NOMO-1 treated with DMSO at 0.1 percent for 48 hours (cell line): ENCODE measurements around the gene PXMP4.
A peak's percentile ranks its signal among the peaks of the same experiment; 100 is the strongest.
"Not testable (repeated sequence)": the region's sequence is repeated elsewhere in the genome, so short reads cannot be mapped to it uniquely, and the experiment has no call there.

ENCODE experiments used
- DNase-seq: peaks from one replicate; lab custom pipeline; 2025; ENCODE audit not compliant: unreplicated experiment; lab: John Stamatoyannopoulos, UW

PXMP4 gene

DNA sequence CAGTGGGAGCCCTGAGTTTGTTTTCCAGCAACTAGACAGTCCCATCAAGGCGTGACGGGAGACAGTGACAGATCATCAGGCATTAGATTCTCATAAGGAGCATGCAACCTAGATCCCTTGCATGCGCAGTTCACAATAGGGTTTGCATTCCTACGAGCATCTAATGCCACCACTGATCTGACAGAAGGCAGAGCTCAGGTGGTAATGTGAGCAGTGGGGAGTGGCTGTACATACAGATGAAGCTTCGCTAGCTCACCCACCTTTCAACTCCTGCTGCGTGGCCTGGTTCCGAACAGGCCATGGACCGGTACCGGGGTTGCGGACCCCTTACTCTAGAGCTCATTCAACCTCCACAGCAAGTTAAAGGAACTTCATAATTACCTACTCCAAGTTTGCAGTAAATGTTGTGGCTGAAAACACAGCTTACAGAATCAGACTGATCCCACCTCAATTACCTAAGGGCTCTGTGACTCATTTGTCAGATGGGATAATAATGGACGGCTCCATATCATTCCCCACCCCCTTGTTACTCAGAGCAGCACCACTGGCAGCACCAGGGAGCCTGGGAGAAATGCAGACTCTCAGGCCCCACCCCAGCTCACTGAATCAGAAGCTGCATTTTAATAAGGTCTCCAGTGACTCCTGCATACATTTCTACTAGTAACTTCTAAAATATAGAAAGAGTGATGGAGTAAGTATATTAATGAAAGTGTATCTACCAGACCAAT is 15.7 kb downstream of the PXMP4 start:
- DNase-seq, result no peak

DNA sequence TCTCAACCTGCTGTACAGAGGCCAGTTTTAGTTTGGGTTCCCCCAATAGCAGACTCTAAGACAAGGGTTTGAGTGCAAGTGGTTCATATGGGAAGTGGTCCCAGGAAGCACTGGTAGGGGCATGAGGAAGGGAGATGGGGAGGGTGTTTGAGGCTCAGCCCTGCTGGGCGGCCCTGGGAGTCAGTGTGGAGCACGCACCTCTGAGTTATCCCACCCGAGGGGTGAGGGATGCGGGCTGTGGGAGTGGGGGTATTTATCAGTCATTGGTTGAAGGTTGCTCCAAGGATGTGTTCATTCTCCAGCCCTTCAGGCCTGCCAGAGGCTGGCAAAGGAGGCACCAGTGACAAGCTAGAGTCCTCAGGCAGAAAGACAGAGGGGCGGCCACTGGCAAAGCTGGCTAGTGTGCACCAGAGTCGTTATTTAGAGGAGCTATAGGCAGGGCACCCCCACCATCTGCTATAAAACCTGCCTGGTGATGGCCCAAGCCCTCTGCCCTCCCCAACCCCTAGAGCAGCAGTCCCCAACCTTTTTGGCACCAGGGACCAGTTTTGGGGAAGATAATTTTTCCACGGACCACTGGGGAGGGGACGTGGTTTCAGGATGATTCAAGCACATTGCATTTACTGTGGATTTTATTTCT is 16.5 kb downstream of the PXMP4 start:
- DNase-seq, result no peak

- no peak for DNase-seq
Observed at GRCh38 chr20:33702861-33703260, 17.2 kb downstream of the PXMP4 start.

DNA sequence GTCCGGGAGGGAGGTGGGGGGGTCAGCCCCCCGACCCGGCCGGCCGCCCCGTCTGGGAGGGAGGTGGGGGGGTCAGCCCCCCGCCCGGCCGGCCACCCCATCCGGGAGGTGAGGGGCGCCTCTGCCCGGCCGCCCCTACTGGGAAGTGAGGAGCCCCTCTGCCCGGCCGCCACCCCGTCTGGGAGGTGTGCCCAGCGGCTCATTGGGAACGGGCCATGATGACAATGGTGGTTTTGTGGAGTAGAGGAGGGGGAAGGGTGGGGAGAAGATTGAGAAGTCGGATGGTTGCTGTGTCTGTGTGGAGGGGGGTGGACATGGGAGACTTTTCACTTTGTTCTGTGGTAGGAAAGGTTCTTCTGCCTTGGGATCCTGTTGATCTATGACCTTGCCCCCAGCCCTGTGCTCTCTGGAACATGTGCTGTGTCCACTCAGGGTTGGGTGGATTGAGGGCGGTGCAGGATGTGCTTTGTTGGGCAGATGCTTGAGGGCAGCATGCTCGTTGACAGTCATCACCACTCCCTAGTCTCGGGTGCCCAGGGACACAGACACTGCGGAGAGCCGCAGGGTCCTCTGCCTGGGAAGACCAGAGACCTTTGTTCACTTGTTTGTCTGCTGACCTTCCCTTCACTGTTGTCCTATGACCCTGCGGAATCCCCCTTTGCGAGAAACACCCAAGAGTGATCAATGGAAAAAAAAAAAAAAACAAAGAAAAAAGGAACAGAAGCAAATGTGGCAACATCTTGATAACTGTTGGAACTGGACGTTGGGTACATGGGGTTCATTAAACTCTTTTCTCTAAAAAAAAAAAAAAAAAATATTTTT is 18.3 kb downstream of the PXMP4 start:
- DNase-seq, result no peak

DNA sequence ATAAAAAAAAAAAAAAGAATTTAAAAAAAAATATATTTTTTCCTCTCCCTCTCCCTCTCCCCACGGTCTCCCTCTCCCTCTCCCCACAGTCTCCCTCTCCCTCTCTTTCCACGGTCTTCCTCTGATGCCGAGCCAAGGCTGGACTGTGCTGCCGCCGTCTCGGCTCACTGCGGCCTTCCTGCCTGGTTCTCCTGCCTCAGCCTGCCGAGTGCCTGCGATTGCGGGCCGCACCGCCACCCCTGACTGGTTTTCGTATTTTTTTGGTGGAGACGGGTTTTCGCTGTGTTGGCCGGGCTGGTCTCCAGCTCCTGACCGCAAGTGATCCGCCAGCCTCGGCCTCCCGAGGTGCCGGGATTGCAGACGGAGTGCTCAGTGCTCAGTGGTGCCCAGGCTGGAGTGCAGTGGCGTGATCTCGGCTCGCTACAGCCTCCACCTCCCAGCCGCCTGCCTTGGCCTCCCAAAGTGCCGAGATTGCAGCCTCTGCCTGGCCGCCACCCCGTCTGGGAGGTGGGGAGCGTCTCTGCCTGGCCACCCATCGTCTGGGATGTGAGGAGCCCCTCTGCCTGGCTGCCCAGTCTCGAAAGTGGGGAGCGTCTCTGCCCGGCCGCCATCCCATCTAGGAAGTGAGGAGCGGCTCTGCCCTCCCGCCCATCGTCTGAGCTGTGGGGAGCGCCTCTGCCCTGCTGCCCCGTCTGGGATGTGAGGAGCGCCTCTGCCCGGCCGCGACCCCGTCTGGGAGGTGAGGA is 19.2 kb downstream of the PXMP4 start:
- DNase-seq, result not testable (repeated sequence)

DNA sequence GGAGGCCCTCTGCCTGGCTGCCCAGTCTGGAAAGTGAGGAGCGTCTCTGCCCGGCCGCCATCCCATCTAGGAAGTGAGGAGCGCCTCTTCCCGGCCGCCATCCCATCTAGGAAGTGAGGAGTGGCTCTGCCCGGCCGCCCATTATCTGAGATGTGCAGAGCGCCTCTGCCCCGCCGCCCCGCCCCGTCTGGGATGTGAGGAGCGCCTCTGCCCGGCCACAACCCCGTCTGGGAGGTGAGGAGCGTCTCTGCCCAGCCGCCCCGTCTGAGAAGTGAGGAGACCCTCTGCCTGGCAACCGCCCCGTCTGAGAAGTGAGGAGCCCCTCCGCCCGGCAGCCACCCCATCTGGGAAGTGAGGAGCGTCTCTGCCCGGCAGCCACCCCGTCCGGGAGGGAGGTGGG is 21.1 kb downstream of the PXMP4 start:
- not testable (repeated sequence) for DNase-seq

GRCh38 chr20:33697129-33697528 is 23.0 kb downstream of the PXMP4 start:
- DNase-seq, result peak; percentile 66

DNA sequence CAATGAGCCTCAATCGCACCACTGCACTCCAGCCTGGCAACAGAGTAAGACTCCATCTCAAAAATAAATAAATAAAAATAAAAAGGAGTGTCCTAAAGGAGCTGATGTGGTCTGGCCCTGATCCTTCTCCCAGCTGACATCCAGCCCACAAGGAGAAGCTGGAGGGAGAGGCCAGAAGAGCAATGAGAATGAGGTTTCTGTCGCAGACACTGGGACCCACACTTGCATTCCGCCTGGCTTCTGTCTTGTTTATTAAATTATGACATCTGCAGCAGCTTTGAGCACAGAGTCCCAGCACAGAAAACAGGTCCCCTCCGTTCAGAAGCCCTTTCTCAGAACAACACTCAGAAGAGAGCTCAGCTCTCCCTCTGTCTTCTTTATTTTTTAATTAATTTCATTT is 23.7 kb downstream of the PXMP4 start:
- DNase-seq, result no peak

- DNase-seq, result no peak
Observed at GRCh38 chr20:33694639-33695012, 25.5 kb downstream of the PXMP4 start.

DNA sequence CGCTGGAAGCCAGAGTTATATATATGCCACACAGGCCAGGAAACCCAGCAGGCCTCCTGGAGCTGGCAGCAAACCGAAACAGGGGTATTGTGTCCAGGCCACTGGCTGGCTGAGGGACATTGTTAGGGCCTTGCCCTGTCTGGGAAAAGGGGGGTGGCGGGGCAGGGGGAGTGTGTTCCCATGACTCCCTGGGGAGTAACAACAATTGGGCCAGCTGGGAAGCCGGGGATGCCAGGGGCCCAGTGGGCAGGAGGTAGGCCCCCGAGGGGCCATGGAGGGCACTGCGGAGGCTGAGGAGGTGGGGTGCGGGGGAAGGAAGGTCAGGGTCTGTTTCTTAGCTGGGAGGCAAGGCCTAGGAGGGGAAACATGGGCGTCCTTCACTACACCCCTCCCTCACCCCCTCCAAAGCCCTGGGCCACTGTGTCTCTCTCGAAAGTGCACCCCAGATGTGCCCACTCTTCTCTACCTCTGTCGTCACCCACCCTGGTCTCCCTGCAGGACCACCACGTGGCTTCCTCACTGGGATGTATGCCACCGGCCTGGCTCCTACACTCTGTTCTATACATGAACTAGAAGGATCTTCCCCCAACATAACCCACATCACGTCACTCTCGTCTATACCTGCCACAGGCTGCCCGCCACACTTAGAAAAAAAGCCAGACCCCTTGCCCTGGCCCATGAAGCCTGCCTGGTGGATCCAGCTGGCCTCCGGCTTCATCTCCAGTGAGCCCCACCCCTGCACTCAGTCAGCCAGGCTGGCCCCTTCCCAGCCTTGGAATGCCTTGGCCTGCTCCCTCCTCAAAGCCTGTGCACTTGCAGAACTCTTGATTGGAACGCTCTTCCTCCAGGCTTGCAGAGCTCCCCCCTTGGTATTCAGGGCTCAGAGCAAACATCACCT is 26.1 kb downstream of the PXMP4 start:
- DNase-seq, result no peak

DNA sequence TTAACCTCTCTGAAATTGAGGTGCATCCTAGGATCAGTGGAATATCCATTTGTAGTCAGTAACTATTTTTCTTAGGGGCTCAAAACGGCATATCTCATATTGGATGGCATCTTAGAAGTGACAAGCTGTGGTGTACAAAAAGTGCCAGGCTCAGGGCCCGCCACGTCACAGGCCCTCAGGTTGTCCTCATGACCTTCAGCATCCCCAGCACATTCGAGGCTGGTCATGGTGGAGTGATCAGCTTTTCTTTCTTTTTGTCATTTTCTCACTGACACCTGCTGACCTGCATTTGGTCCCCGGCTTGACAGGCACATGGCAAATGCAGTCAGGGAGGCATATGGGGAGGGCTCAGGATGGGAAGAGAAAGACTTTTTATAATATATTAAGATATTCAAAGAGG is 26.8 kb downstream of the PXMP4 start:
- DNase-seq, result no peak

- peak; percentile 71 for DNase-seq
Observed at GRCh38 chr20:33689973-33690372, 30.1 kb downstream of the PXMP4 start.

DNA sequence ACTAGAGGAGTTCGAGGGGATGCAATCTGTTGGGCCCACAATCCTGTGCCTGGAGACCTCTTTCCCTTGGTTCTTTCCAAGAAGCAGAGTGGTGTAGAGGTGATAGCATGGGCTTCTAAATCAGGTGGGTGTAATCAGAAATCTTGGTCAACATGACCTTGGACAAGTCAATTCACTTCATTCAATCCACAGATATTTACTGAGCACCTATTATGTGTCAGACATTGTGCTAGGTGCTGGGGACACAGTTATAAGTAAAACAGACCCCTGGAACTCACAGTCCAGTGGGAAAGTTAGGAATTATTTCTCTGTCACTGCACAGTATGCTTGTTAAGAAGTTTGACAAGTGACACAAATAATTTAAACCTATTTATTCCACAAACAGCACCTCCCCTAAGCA is 30.6 kb downstream of the PXMP4 start:
- no peak for DNase-seq

GRCh38 chr20:33688938-33689424 is 31.1 kb downstream of the PXMP4 start:
- no peak for DNase-seq

DNA sequence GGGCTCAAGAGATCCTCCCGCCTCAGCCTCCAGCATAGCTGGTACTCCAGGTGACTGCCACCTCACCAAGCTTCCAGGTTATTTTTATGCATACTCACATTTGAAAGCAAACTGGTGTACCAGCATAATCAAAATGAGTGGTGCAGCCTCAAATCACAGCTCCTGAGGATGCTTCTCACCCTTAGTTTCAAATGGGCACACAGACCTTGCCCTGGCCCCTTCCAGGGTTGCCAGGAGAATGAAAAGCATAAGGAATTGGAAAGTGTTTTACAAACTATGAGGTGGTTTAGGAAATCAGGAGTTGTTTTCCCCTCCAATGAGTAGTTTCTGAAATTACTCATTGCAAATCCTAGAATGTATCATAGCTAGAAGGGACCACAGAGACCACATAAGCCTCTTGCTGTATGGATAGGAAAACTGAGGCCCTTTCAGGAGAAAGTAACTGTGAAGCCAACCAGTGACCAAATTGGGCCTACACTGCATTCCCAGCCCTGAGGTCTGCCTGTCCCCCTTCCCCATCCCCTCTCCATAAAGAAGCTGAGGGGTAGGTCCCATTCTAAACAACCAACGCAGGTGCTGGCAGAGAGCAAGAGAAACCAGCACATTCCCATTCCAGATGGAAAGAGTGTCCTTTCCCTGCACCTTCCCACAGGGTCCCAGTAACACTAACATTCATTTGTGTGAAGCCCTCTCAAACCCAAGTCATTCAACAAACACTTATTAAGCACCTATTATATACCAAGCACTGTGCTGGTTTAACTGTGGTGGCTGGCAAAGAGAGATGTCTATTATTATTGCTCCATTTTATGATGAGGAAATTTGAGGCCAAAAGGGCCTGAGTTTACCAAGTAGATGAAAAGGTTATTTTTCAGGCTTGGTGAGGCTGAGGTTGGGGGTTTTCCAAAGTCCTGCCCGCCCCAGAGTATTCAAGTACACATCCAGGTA is 31.8 kb downstream of the PXMP4 start:
- no peak for DNase-seq

- peak; percentile 95 for DNase-seq
Observed at GRCh38 chr20:33687370-33687915, 32.7 kb downstream of the PXMP4 start.

DNA sequence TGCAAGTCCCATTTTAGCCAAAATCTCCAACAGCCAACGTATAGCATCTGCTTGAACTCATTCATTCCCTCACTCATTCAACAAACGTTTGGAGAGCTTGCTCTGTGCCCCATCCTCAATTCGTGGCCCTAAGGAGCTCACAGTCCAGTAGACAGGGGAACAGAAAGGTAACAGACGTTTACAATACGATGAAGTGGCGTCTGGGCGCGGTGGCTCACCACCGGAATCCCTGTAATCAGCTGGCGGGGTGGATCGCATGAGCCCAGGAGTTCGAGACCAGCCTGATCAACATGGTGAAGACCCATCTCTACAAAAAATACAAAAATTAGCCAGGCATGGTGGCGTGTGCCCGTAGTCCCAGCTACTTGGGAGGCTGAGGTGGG is 33.1 kb downstream of the PXMP4 start:
- DNase-seq, result no peak

DNA sequence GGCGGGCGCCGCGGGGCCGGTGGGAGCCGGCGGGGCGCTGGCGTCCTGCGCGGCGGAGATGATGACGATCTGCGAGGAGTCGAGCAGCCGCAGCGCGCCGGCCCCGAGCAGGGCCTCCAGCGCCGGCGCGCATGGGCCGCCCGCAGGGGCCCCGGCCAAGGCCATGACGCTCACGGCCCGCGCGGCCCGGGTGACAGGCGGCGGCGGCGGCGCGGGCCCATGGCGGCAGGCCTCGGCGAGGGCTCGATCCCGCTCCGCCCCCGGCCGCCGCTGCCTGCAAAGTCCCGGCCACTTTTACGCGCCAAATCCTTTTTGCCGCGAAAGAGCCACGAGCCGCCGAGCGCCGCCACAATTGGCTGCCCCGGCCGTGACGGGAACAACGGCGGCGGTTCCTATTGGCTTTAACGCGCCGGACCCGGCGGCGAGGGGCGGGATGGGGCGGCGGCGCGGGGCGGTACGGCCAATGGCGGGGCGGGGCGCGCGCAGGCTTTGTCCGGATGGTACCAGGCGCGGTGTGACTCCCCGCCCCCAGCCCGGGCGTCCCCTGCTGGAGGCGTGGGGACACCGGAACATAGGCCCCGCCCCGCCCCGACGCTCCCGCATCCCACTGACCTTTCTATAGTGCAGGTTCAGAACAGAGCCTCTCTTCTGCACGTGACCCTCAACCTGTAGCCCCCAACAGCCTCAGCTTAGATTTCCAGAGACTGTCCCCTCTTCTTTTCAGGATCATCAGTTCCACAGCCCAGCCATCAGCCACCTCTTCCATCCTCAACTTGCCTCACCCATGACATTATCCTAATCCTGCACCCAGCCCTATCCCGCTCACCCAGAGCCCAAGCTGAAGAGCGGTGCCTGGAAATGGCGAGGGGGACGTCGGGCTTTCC is 33.8 kb downstream of the PXMP4 start, which contains the start of gene E2F1:
TSS of gene E2F1 (minus strand) at position 286 of the 884 bp plus-strand sequence. CDS start at position 165, 121 bp downstream.
- DNase-seq, result peak; percentile 92
